ENCODE measurements around the gene UNC79. TPM values are rescaled to one million over a fixed set of nuclear protein-coding genes. Genes with fewer than 3 reads are reported as not detected.

Gene UNC79
- total and polyA plus RNA-seq, 4 donors: 0.03 to 0.94 (median 0.14) TPM

DNA sequence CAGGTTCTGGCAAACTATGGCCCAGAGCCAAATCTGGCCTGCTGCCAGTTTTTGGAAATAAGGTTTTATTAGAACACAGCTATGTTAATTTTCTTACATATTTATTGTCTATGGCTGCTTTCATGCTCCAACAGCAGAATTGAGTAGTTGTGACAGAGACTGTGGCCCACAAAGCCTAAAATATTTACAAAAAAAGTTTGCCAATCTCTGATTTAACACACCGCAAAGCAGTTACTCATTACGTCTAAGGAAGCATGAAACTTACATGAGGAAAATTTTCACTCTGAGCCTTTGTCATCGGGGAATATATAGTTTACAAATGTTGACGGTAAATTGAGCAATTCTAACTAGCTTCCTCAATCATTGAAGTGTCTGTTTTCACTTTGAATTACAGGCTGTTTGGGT is 96.5 kb downstream of the UNC79 start:
- Histone ChIP-seq H3K9me3 (ENCODE audit: control insufficient read depth in 4 of 4, insufficient read depth in 3 of 4, low read length in 3 of 4) (peaks cover 0 to 2% (median 0%) of the 10 kb centered on the region in 4 donors), H3K36me3 (ENCODE audit: control insufficient read depth in 4 of 4, insufficient read depth in 4 of 4, low read length in 4 of 4) (no peaks in the 10 kb centered on the region), H3K9ac (ENCODE audit: insufficient read depth in 1 of 2, low read length in 2 of 2) (no peak overlapping the region), H3K27me3 (ENCODE audit: control insufficient read depth in 3 of 3, insufficient read depth in 3 of 3, low read length in 2 of 3) (no peaks in the 10 kb centered on the region), H3K27ac (ENCODE audit: low read depth in 1 of 2, low read length in 1 of 2) (no peak overlapping the region), H3K4me3 (no peak overlapping the region), H3K4me1 (ENCODE audit: control insufficient read depth in 5 of 5, insufficient read depth in 5 of 5, low read length in 5 of 5) (no peaks in the 10 kb centered on the region)
- peak in 2 of 3 donors; percentile 5 to 6 for DNase-seq
- 27 to 57% methylated on average over 4 of the region's 4 CpGs for WGBS, 2 donors
- ATAC-seq (ENCODE audit: insufficient read depth, low FRiP score): no peak
- TF ChIP-seq, protein P1, sequence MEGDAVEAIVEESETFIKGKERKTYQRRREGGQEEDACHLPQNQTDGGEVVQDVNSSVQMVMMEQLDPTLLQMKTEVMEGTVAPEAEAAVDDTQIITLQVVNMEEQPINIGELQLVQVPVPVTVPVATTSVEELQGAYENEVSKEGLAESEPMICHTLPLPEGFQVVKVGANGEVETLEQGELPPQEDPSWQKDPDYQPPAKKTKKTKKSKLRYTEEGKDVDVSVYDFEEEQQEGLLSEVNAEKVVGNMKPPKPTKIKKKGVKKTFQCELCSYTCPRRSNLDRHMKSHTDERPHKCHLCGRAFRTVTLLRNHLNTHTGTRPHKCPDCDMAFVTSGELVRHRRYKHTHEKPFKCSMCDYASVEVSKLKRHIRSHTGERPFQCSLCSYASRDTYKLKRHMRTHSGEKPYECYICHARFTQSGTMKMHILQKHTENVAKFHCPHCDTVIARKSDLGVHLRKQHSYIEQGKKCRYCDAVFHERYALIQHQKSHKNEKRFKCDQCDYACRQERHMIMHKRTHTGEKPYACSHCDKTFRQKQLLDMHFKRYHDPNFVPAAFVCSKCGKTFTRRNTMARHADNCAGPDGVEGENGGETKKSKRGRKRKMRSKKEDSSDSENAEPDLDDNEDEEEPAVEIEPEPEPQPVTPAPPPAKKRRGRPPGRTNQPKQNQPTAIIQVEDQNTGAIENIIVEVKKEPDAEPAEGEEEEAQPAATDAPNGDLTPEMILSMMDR (IDR thresholded peaks at IDR 0.05; ENCODE audit: control extremely low read depth, extremely low read depth): no peak

DNA sequence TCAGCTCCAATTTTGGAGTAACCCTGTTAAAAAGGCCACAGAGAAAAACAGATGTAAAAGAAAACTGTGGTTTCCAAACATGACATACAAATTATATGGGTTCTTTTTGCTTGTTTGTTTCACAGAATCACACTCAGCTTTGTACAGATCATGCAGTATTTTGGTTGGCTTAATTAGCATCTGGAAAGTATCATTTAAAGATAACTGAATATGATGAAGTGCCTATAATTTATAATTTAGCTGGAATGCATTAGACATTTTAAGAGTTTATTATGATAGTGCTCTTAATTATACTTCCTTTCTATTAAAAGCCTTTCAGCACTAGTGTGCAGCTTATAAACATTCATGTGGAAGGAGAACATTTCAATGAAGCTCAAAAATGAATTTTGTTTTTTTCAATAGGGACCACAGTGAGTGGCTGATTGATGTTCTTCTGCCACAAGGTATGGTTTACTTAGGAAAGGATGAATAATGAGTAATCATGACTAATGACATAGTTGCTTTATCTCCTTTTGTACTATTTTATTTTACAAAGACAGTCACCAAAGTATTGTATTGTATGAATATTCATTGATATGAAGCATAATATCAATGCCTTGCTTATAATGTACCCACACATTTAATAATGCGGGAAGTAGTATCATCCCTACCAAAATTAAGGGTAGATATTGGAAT is 98.3 kb downstream of the UNC79 start:
- H3K27me3 ChIP-seq (ENCODE audit: control insufficient read depth in 3 of 3, insufficient read depth in 3 of 3, low read length in 2 of 3): no peaks in the 10 kb centered on the region
- 96 to 97% methylated on average over 1 of the region's 1 CpG for WGBS, 2 donors
- no peak overlapping the region for H3K9ac ChIP-seq (ENCODE audit: insufficient read depth in 1 of 2, low read length in 2 of 2)
- ATAC-seq (ENCODE audit: insufficient read depth, low FRiP score): no peak
- TF ChIP-seq, protein P1 (IDR thresholded peaks at IDR 0.05; ENCODE audit: control extremely low read depth, extremely low read depth): no peak
- no peaks in the 10 kb centered on the region for H3K36me3 ChIP-seq (ENCODE audit: control insufficient read depth in 4 of 4, insufficient read depth in 4 of 4, low read length in 4 of 4)
- peaks cover 0 to 3% (median 0%) of the 10 kb centered on the region in 5 donors for H3K4me1 ChIP-seq (ENCODE audit: control insufficient read depth in 5 of 5, insufficient read depth in 5 of 5, low read length in 5 of 5)
- no peak overlapping the region for H3K27ac ChIP-seq (ENCODE audit: low read depth in 1 of 2, low read length in 1 of 2)
- no peak for DNase-seq
- peaks cover 0 to 2% (median 0%) of the 10 kb centered on the region in 4 donors for H3K9me3 ChIP-seq (ENCODE audit: control insufficient read depth in 4 of 4, insufficient read depth in 3 of 4, low read length in 3 of 4)
- H3K4me3 ChIP-seq: no peak overlapping the region

DNA sequence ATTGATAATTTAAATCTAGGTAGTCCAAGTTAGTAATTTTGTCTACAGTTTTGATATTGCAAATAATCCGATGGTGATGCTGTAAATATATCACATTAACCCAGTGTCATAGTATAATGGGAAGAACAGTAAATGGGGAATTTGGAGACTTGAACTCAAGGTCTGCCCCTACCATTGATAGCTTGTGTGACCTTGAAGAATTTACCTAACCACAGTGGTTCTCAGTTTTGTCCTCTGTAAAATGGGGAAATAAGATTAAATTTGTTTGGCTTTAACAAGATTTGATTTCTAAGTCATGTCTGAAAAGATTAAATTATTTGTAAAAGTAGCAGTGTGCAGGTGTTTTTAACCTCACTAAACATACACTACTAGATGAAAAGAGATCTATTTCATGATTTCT is 100.9 kb downstream of the UNC79 start:
- TF ChIP-seq, protein P1 (IDR thresholded peaks at IDR 0.05; ENCODE audit: control extremely low read depth, extremely low read depth): no peak
- H3K9ac ChIP-seq (ENCODE audit: insufficient read depth in 1 of 2, low read length in 2 of 2): no peak overlapping the region
- H3K36me3 ChIP-seq (ENCODE audit: control insufficient read depth in 4 of 4, insufficient read depth in 4 of 4, low read length in 4 of 4): no peaks in the 10 kb centered on the region
- H3K27ac ChIP-seq (ENCODE audit: low read depth in 1 of 2, low read length in 1 of 2): no peak overlapping the region
- WGBS, 2 donors: 90 to 98% methylated on average over 1 of the region's 1 CpG
- no peaks in the 10 kb centered on the region for H3K27me3 ChIP-seq (ENCODE audit: control insufficient read depth in 3 of 3, insufficient read depth in 3 of 3, low read length in 2 of 3)
- no peak overlapping the region for H3K4me3 ChIP-seq
- DNase-seq (no peak), ATAC-seq (ENCODE audit: insufficient read depth, low FRiP score) (no peak)
- H3K9me3 ChIP-seq (ENCODE audit: control insufficient read depth in 4 of 4, insufficient read depth in 3 of 4, low read length in 3 of 4): no peaks in the 10 kb centered on the region
- peaks cover 0 to 3% (median 0%) of the 10 kb centered on the region in 5 donors for H3K4me1 ChIP-seq (ENCODE audit: control insufficient read depth in 5 of 5, insufficient read depth in 5 of 5, low read length in 5 of 5)

All from lung (tissue), 12 donors.